Endothelial cell of umbilical vein (primary cell): ENCODE measurements around the gene GPR137.

Source experiments
- EZH2 ChIP-seq: IDR thresholded peaks from 2 replicates; pipeline ENCODE4 v1.6.1; 2012; ENCODE audit warnings: borderline replicate concordance, low read depth, mild to moderate bottlenecking, moderate library complexity, low read length, inconsistent platforms; ENCODE audit not compliant: severe bottlenecking
- TF ChIP-seq, protein P1 (sequence below), 2 donors: IDR thresholded peaks; 1 replicate in 1 of 2; 2 replicates in 1 of 2; pipeline ENCODE4 v1.5.1; 2011; ENCODE audit warnings: low read length in 2 of 2, mild to moderate bottlenecking in 2 of 2, moderate library complexity in 2 of 2, control low read depth in 1 of 2, inconsistent platforms in 1 of 2, low read depth in 1 of 2; ENCODE audit not compliant: insufficient read depth in 1 of 2; ENCODE audit errors: extremely low read depth in 1 of 2

DNA sequence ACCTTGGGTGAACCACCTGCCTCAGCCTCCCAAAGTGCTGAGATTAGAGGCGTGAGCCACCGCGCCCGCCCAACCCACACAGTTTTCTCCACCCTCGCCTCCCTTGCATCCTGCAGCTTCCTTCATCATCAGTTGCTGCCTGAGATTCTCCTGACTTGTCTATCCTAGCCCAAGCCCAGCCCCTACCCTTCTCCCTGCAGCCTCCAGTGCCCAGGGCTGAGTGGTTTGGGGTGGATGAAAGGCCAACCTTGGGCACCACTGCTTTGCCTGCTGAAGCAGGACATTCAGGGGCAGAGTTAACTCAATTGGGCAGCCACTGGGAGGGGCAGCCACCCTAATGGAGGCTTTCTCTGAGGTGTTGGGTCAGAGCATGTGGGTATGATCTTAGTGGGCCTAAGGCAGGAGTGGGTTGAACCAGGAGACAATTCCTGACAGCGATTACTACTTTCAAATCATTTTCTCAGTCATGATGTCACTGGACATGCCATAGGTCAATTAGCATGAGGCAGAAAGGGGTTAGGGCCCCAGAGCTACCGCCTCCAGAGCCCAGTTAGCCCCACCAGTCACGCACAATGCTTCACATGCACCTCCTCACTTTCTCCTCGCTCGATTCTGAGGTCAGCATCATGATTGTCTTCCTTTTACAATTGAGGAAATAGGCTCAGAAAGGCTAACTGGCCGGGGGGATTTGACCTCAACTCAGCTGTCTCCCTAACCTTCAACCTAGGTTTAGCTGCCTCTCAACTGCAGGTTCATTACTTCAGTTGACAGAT is 45.8 kb upstream of the GPR137 start:
- TF ChIP-seq, protein P1, sequence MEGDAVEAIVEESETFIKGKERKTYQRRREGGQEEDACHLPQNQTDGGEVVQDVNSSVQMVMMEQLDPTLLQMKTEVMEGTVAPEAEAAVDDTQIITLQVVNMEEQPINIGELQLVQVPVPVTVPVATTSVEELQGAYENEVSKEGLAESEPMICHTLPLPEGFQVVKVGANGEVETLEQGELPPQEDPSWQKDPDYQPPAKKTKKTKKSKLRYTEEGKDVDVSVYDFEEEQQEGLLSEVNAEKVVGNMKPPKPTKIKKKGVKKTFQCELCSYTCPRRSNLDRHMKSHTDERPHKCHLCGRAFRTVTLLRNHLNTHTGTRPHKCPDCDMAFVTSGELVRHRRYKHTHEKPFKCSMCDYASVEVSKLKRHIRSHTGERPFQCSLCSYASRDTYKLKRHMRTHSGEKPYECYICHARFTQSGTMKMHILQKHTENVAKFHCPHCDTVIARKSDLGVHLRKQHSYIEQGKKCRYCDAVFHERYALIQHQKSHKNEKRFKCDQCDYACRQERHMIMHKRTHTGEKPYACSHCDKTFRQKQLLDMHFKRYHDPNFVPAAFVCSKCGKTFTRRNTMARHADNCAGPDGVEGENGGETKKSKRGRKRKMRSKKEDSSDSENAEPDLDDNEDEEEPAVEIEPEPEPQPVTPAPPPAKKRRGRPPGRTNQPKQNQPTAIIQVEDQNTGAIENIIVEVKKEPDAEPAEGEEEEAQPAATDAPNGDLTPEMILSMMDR (IDR thresholded peaks at IDR 0.05; ENCODE audit: extremely low read depth in 1 of 2, insufficient read depth in 1 of 2, low read depth in 1 of 2, low read length in 2 of 2), result no peak
- TF ChIP-seq EZH2, result no peak
